ENCODE results near the gene CITED4. TPM values are rescaled to one million over a fixed set of nuclear protein-coding genes. Genes with fewer than 3 reads are reported as not detected.

The CITED4 gene
- total and polyA plus RNA-seq, 10 of the 15 experiments (the other 5 are each of a cell fraction or from before 2014, with no cell fraction given), result 0.13 to 0.64 (median 0.26) TPM; not detected in 6

GRCh38 chr1:40884055-40884795 is 22.1 kb upstream of the CITED4 start:
- RAD21 ChIA-PET (ENCODE audit: unreplicated experiment), result no interaction called here
- ATAC-seq, result no peak
- in situ Hi-C loops (cut with MboI), result no loop called here

More at GRCh38 chr1:40884055-40884795, 22.1 kb upstream of the CITED4 start:
- Histone ChIP-seq H4K20me1 (ENCODE audit: control insufficient read depth, insufficient read depth) (no peaks in the 10 kb centered on the region), H3K27ac (ENCODE audit: control insufficient read depth, insufficient read depth) (no peak overlapping the region), H3K4me3 (no peak overlapping the region), H3K27me3 (replicated peaks in 1 of 2; ENCODE audit: control insufficient read depth in 2 of 2, insufficient read depth in 2 of 2, low read length in 1 of 2) (no peaks in the 10 kb centered on the region; a peak in 1 of 4 replicates), H3K36me3 (ENCODE audit: control insufficient read depth in 2 of 2, insufficient read depth in 2 of 2, low read length in 1 of 2) (no peaks in the 10 kb centered on the region), H2AFZ (ENCODE audit: control insufficient read depth, low read depth, low read length) (no peak overlapping the region), H3K79me2 (ENCODE audit: control insufficient read depth, insufficient read depth, low read length) (no peaks in the 10 kb centered on the region), H3K9me3 (replicated peaks; ENCODE audit: control insufficient read depth, insufficient read depth, low read length) (no peaks in the 10 kb centered on the region; the same call in 2 of the 3 replicates), H3K4me2 (ENCODE audit: control insufficient read depth, insufficient read depth) (no peak overlapping the region), H3K4me1 (ENCODE audit: control insufficient read depth, insufficient read depth, low read length) (no peaks in the 10 kb centered on the region), H3K9ac (ENCODE audit: control insufficient read depth, insufficient read depth, low read length) (no peak overlapping the region)
- intact Hi-C loops (cut with micrococcal nuclease; ENCODE audit: unreplicated experiment), result no loop called here
- SMC1A ChIA-PET (ENCODE audit: uncharacterized antibody, unreplicated experiment), result no interaction called here
- BruUV-seq (replicated peaks), result no TSS peak
- CTCF ChIA-PET, result no interaction called here
- POLR2A ChIA-PET, result no interaction called here
- TF ChIP-seq NRF1 (conservative IDR thresholded peaks at IDR 0.05; ENCODE audit: low read depth, low read length) (no peak), PAX8 (IDR thresholded peaks at IDR 0.05) (no peak), ESRRA (IDR thresholded peaks at IDR 0.05; ENCODE audit: low read length) (no peak), FOXM1 (IDR thresholded peaks at IDR 0.05; ENCODE audit: low read depth, low read length) (no peak), ZNF384 (IDR thresholded peaks at IDR 0.05; ENCODE audit: borderline replicate concordance, low read depth, low read length) (no peak), NFYB (IDR thresholded peaks at IDR 0.05; ENCODE audit: insufficient read depth, low read depth, low read length) (no peak), RFX5 (IDR thresholded peaks at IDR 0.05; ENCODE audit: low read depth, low read length) (no peak), BCL11A (IDR thresholded peaks at IDR 0.05; ENCODE audit: low read depth, low read length) (no peak), ATF3 (IDR thresholded peaks at IDR 0.05; ENCODE audit: borderline replicate concordance, extremely low read depth, low read depth, low read length) (no peak), EED (IDR thresholded peaks at IDR 0.05; ENCODE audit: low read depth) (no peak), ZBTB4 (CRISPR knock-in tag; IDR thresholded peaks at IDR 0.05) (no peak), WRNIP1 (IDR thresholded peaks at IDR 0.05; ENCODE audit: borderline replicate concordance, low read depth, low read length) (no peak), GATAD2B (conservative IDR thresholded peaks at IDR 0.05; ENCODE audit: low read depth) (no peak), CREB1 (IDR thresholded peaks at IDR 0.05; ENCODE audit: low read depth) (no peak), PAX5 (IDR thresholded peaks at IDR 0.05; ENCODE audit: borderline replicate concordance, low read depth, low read length) (no peak), MTA3 (IDR thresholded peaks at IDR 0.05; ENCODE audit: borderline replicate concordance, low read length) (no peak), IRF5 (IDR thresholded peaks at IDR 0.05; ENCODE audit: borderline replicate concordance) (no peak), KDM1A (IDR thresholded peaks at IDR 0.05; ENCODE audit: borderline replicate concordance) (no peak)
- FAIRE-seq (no peak), DNase-seq (ENCODE audit: low read depth, low spot score) (no peak)
- WGBS (ENCODE audit: insufficient coverage, insufficient replicate concordance, low lambda C conversion rate, missing lambda C conversion rate), result 60% methylated on average over 42 of the region's 73 CpGs

All from GM12878 (cell line).